Upper lobe of right lung (tissue), 1 donor: ENCODE results near the gene GRM5. TPM values are rescaled to one million over a fixed set of nuclear protein-coding genes. Genes with fewer than 3 reads are reported as not detected.

Experiments used
- ATAC-seq: fragments of 200-7000 bp; cut with Tn5 transposase; one replicate; pipeline ENCODE4 v1.9.1; 2020; ENCODE audit warnings: mild to moderate bottlenecking, moderate library complexity
- DNase-seq: peaks from one replicate; pipeline ENCODE4 v3.0.0-alpha.2; 2020
- H3K27ac ChIP-seq: fragments of 200-600 bp; one replicate; pipeline ENCODE4 v1.8.0; 2022
- H3K27me3 ChIP-seq: fragments of 200-600 bp; one replicate; pipeline ENCODE4 v1.8.0; 2022; ENCODE audit warnings: mild to moderate bottlenecking
- H3K36me3 ChIP-seq: fragments of 200-600 bp; one replicate; pipeline ENCODE4 v1.8.0; 2022
- H3K4me1 ChIP-seq: fragments of 200-600 bp; one replicate; pipeline ENCODE4 v1.8.0; 2022
- H3K4me3 ChIP-seq: fragments of 200-600 bp; one replicate; pipeline ENCODE4 v1.8.0; 2022; ENCODE audit warnings: mild to moderate bottlenecking
- H3K9me3 ChIP-seq: fragments of 200-600 bp; one replicate; pipeline ENCODE4 v1.8.0; 2022
- intact Hi-C: fragments of 100-400 bp; cut with DNase I; formaldehyde crosslinking; loops from one replicate; pipeline ENCODE4 v1.11.0; 2022
- total RNA-seq: library from RNA; stranded (reverse); fragmentation: NEBNext Ultra II Directional; extraction: Animal tissue kit (Norgen Biotek cat#: 25700); gene quantifications from one replicate; pipeline ENCODE4 v1.2.1, GENCODE V29; 2021
- TF ChIP-seq, protein P1 (sequence below): fragments of 200-600 bp; IDR thresholded peaks from one replicate; pipeline ENCODE4 v1.8.0; 2022; ENCODE audit warnings: antibody characterized with exemption
- donor health status: DM: no; HTN: yes; CAD: no; lungs with severe emphysema.

The GRM5 gene
- total RNA-seq, 1 donor from 2014 or later: 0.06 TPM

DNA sequence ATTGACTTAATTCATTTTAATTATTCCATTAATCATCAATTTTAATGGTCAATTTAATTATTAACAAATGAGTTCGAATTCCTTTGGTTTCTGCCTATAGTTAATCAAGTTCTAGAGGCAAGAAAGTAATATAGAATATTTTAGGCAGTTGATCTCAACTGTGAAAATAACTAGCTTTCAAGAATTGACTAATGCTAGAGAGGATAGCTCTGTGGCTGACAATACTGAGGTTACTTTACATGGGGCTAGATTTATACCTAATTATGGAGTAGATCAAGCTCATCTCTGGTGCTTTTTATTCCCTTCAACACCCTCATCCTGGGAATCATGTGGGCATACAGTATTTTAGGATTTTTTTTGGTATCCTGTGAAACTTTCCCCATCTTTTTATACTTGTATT lies 259.4 kb downstream of the GRM5 start:
- TF ChIP-seq, protein P1, sequence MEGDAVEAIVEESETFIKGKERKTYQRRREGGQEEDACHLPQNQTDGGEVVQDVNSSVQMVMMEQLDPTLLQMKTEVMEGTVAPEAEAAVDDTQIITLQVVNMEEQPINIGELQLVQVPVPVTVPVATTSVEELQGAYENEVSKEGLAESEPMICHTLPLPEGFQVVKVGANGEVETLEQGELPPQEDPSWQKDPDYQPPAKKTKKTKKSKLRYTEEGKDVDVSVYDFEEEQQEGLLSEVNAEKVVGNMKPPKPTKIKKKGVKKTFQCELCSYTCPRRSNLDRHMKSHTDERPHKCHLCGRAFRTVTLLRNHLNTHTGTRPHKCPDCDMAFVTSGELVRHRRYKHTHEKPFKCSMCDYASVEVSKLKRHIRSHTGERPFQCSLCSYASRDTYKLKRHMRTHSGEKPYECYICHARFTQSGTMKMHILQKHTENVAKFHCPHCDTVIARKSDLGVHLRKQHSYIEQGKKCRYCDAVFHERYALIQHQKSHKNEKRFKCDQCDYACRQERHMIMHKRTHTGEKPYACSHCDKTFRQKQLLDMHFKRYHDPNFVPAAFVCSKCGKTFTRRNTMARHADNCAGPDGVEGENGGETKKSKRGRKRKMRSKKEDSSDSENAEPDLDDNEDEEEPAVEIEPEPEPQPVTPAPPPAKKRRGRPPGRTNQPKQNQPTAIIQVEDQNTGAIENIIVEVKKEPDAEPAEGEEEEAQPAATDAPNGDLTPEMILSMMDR: no peak
- Histone ChIP-seq H3K27ac (no peak overlapping the region), H3K4me1 (no peaks in the 10 kb centered on the region), H3K4me3 (no peak overlapping the region), H3K9me3 (no peaks in the 10 kb centered on the region), H3K27me3 (no peaks in the 10 kb centered on the region), H3K36me3 (no peaks in the 10 kb centered on the region)
- DNase-seq (no peak), ATAC-seq (no peak)
- intact Hi-C loops: no loop called here

DNA sequence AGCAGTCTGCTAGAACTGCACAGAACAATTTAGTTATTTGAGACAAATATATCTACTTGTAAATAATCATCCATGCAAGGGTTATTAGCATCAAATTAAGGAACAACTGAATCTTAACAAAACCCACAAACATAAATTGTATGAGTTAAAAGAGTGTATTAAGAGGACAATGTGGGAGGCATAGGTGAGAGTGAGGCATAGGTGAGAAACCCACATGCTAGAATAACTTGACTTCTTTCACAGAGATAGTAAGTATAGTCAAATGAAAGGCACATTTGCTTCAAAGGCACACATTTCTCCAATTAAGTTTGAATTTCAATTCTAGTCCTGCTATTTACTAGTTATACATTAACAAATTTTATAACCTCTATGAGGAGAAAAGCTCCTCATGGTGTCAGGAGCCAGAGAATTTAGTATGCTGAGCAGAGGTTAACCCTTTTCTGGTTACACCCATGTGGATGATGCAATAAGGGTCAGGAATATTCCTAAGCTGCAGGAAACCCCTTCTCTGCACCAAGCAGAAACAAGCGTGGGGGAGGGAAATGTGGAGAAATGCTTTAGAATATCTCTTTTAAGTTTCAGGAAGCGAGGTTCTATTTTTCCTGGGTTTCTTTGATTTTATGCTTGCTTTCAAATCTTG lies 264.2 kb downstream of the GRM5 start:
- TF ChIP-seq, protein P1: no peak
- no peak for ATAC-seq
- H3K27ac ChIP-seq: no peak overlapping the region
- no peaks in the 10 kb centered on the region for H3K27me3 ChIP-seq
- no peak overlapping the region for H3K4me3 ChIP-seq
- H3K4me1 ChIP-seq: no peaks in the 10 kb centered on the region
- H3K36me3 ChIP-seq: no peaks in the 10 kb centered on the region
- intact Hi-C loops: no loop called here
- DNase-seq: no peak
- H3K9me3 ChIP-seq: no peaks in the 10 kb centered on the region

DNA sequence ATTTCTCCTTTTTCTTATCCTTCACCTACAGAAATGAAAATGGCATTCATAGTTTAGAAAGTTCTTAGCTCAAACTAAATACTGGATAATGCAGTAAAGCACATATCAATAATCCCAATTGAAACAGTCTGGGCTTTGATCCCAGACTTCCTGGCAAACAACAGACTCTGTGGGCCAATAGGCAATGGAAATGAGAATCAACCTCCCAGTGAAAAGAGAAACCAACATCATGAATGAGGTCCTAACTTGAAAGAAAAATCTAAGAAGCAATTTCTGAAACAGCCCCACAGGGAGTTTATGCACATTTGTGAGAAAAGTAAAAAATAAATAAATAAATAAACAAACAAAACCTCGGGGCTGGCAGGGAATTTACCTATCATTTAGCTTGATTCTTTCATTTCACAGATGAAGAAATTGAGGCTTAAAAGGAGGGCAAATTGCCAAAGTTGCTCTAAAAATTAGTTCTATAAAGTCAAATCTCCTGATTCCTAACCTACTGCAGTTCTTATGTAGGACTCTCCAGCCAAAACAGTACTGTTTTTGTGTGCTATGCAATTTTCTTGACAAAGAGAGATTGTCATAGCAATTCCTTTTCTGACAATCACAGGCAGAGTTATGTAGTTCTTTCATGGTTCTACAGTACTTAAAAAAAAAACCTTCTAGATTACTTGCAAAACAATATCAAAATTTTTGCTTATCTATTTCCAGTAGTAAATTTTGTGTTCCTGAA lies 265.8 kb downstream of the GRM5 start:
- no peaks in the 10 kb centered on the region for H3K36me3 ChIP-seq
- H3K4me1 ChIP-seq: no peaks in the 10 kb centered on the region
- H3K4me3 ChIP-seq: no peak overlapping the region
- no peaks in the 10 kb centered on the region for H3K27me3 ChIP-seq
- no peak overlapping the region for H3K27ac ChIP-seq
- no peak for ATAC-seq
- intact Hi-C loops: no loop called here
- TF ChIP-seq, protein P1: no peak
- no peaks in the 10 kb centered on the region for H3K9me3 ChIP-seq
- no peak for DNase-seq

DNA sequence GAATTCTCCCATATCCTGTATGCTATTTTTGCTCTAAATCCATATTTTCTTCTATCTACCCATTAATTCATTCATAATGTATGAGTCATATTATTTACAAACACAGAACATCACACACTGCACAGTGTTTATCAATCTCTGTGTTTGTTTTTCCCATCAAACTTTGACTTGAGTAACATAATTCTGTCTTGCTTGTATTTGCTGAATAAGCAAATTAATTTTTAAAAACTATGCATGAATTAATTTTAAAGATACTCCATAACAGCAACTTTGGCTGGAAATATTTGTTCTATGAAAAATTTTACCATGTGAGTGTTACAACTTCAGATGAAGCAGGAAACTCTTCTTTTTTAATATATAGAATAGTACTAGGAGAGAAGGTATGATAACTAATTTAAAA lies 275.6 kb downstream of the GRM5 start:
- intact Hi-C loops: no loop called here
- TF ChIP-seq, protein P1: no peak
- H3K4me1 ChIP-seq: no peaks in the 10 kb centered on the region
- H3K4me3 ChIP-seq: no peak overlapping the region
- H3K36me3 ChIP-seq: no peaks in the 10 kb centered on the region
- ATAC-seq (no peak), DNase-seq (no peak)
- no peak overlapping the region for H3K27ac ChIP-seq
- H3K9me3 ChIP-seq: no peaks in the 10 kb centered on the region
- no peaks in the 10 kb centered on the region for H3K27me3 ChIP-seq

DNA sequence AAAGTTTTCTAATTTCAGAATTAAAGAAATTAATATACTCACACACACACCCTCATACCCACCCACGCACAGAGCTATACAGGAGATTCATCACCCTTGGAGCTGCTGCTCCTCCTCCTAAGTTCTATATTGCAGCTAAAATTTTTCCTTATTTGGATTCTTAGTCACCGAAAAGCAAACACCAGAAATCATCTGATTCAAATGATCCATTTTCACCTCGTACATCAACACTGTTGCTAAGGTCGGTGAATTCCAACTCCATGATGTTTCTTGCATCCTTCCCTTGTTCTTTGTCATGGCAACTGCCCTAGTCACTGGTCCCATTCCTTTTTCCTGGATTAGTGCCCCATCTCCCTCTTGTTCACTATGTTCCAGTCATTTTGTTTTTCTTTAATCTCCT lies 286.2 kb downstream of the GRM5 start:
- no peak for DNase-seq
- Histone ChIP-seq H3K27ac (no peak overlapping the region), H3K27me3 (no peaks in the 10 kb centered on the region), H3K4me3 (no peak overlapping the region), H3K9me3 (no peaks in the 10 kb centered on the region), H3K4me1 (no peaks in the 10 kb centered on the region), H3K36me3 (no peaks in the 10 kb centered on the region)
- no peak for ATAC-seq
- intact Hi-C loops: no loop called here
- TF ChIP-seq, protein P1: no peak
